OCI-LY1 (cell line): ENCODE measurements around the gene AKIRIN2.
A peak's percentile ranks its signal among the peaks of the same experiment; 100 is the strongest.

Experiments used
- CTCF ChIP-seq: fragments of 200-600 bp; sonication (generic), shearing (Covaris generic); IDR thresholded peaks from 2 replicates; pipeline ENCODE4 v1.5.1; 2017; ENCODE audit warnings: mild to moderate bottlenecking, antibody characterized with exemption, low read length, moderate library complexity, mixed read lengths
- EZH2 ChIP-seq: fragments of 200-600 bp; sonication (generic), shearing (Covaris generic); IDR thresholded peaks from 2 replicates; pipeline ENCODE4 v1.8.0; 2017; ENCODE audit warnings: borderline replicate concordance, mixed run types, mild to moderate bottlenecking, antibody characterized with exemption, low read length, moderate library complexity, mixed read lengths

DNA sequence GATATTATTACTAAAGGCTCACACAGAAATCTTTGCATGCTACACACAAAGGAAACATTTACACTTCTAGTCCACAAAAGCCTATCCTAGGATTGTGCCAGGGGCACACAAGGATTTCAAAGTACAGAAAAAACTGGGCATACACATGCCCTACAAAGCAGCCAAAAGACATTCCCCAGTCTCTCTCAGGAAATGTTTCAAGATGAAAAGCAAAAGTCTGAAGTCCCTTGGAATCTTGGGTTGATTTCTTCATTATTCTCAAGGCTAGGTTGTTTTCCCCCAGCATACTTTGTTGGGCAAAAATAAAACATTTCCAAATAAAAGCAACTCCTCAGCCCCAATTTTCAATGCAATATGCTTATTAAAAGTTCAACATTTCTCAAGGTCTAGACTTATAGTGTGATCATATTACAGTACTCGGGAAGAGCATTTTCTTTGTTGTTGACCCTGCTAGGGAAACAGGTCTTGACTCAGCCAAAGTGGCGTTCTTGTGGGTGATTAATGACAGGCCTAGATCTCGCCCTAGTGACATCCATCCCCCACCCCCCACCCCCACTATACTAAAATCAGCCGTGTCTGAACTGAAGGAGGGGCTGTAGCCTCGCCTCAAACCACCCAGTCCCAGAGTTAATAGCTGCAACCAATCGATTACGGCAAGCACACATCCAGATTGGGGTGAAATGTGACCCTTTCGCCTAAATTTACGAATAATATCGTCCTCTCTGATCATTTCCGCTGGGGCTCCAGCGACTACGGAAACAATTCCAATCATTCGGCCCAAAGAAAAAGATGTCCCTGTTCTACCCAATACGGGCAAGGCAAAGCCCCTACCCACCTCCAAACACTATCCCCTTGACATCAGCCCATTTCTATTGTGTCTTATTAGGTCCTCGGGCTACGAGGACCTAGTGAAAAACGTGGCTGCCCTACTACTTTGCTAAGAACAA lies 1.4 kb downstream of the AKIRIN2 start:
- peak; percentile 23; the same call in 1 of the 2 replicates for TF ChIP-seq CTCF
- TF ChIP-seq EZH2 = no peak
